HepG2 (cell line): ENCODE results near the gene CLTA.

Source experiments
- CEBPG ChIP-seq: IDR thresholded peaks from 2 replicates; pipeline ENCODE4 v1.6.1; 2016
- EZH2 ChIP-seq: conservative IDR thresholded peaks from 2 replicates; pipeline ENCODE4 v1.6.1; 2012; ENCODE audit warnings: mild to moderate bottlenecking, low read depth, low read length, moderate library complexity
- HCFC1 ChIP-seq: fragments of 150-350 bp; IDR thresholded peaks from 2 replicates; pipeline ENCODE4 v1.6.1; 2014; ENCODE audit warnings: low read depth, low read length
- KDM1A ChIP-seq: IDR thresholded peaks from 2 replicates; pipeline ENCODE4 v1.6.1; 2016; ENCODE audit warnings: missing compliant biosample characterization
- RXRB ChIP-seq: IDR thresholded peaks from 2 replicates; pipeline ENCODE4 v1.6.1; 2016; ENCODE audit warnings: borderline replicate concordance, missing genetic modification reagents, missing compliant biosample characterization
- TFE3 ChIP-seq: IDR thresholded peaks from 2 replicates; pipeline ENCODE4 v1.6.1; 2016
- ZNF614 ChIP-seq: IDR thresholded peaks from 2 replicates; pipeline ENCODE4 v1.6.1; 2018; ENCODE audit warnings: missing biosample characterization, missing genetic modification reagents, inconsistent platforms, borderline replicate concordance
- ZZZ3 ChIP-seq: sonication (generic); formaldehyde crosslinking; IDR thresholded peaks from 2 replicates; pipeline ENCODE4 v1.4.0; 2020; ENCODE audit warnings: missing genetic modification reagents, mild to moderate bottlenecking, borderline replicate concordance
- TF ChIP-seq, protein P1 (sequence below): sonication (generic); formaldehyde crosslinking; IDR thresholded peaks from 2 replicates; pipeline ENCODE4 v1.5.0; 2020; ENCODE audit warnings: mild to moderate bottlenecking, missing genetic modification reagents, moderate library complexity

DNA sequence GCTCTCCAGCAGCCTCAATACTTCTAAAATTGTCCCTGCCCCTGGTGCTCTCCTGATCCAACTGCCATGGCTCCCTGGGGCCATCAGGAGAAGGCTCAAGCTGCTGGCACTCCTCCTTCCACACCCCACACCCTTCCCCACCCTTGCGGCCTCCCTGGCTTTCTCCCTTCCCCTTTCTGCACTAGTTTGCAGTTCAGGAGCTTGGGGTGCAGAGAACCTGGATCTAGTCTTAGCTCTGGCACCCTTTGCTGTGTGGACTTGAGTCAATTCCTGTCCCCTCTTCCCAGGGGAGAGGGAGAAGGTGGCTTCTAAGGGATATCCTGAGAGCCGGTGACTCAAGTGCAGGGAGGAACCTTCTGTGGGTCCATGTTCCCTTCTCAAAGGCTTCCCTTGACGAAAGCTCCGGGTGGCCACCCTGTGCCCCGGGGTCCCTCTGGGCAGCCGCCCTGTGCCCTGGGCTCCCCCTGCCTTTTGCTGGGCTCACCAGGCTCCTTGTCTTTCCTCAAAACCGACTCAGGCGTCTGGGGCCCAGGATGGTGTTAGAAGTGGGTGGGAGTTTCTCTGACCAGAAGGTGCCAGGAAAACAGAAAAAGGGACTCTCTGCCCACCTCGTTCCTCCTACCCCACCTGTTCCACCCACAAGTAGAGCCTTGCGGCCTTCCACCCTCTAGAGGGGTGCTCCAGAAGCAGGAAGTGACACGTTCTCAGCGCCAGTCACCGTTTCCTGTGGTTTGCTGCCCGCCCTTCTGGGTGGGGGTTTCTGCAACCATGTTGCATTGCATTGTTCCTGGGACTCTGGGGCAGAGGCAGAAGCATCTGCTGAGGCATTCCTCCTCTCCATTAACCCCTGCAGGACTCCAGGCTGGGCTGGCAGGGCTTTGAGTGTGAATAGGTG is 39.2 kb upstream of the CLTA start:
- no peak for TF ChIP-seq ZNF614 (CRISPR knock-in tag)
- TF ChIP-seq, protein P1, sequence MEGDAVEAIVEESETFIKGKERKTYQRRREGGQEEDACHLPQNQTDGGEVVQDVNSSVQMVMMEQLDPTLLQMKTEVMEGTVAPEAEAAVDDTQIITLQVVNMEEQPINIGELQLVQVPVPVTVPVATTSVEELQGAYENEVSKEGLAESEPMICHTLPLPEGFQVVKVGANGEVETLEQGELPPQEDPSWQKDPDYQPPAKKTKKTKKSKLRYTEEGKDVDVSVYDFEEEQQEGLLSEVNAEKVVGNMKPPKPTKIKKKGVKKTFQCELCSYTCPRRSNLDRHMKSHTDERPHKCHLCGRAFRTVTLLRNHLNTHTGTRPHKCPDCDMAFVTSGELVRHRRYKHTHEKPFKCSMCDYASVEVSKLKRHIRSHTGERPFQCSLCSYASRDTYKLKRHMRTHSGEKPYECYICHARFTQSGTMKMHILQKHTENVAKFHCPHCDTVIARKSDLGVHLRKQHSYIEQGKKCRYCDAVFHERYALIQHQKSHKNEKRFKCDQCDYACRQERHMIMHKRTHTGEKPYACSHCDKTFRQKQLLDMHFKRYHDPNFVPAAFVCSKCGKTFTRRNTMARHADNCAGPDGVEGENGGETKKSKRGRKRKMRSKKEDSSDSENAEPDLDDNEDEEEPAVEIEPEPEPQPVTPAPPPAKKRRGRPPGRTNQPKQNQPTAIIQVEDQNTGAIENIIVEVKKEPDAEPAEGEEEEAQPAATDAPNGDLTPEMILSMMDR (CRISPR knock-in tag): no peak
- no peak for TF ChIP-seq ZZZ3 (CRISPR knock-in tag)
- TF ChIP-seq EZH2: no peak
- TF ChIP-seq KDM1A (CRISPR knock-in tag): no peak
- no peak for TF ChIP-seq RXRB (CRISPR knock-in tag)
- TF ChIP-seq CEBPG (CRISPR knock-in tag): no peak
- TF ChIP-seq TFE3 (CRISPR knock-in tag): no peak
- TF ChIP-seq HCFC1: no peak
